Neuronal stem cell (in vitro differentiated cells): ENCODE measurements around the gene UBTF. TPM values are rescaled to one million over a fixed set of nuclear protein-coding genes. Genes with fewer than 3 reads are reported as not detected.
A peak's percentile ranks its signal among the peaks of the same experiment; 100 is the strongest.

Experiments
- DNase-seq: peaks from one replicate; pipeline ENCODE4 v3.0.0-alpha.2; 2013; ENCODE audit warnings: low spot score
- H2AFZ ChIP-seq: one replicate; pipeline ENCODE4 v1.6.1; 2013; ENCODE audit warnings: mild to moderate bottlenecking, low read length, inconsistent platforms
- H2AK5ac ChIP-seq: 2 replicates; pipeline ENCODE4 v1.6.1; 2013; ENCODE audit warnings: low read depth, mild to moderate bottlenecking, inconsistent platforms, low read length, moderate library complexity, mixed read lengths
- H2BK120ac ChIP-seq: 2 replicates; pipeline ENCODE4 v1.6.1; 2013; ENCODE audit warnings: low read depth, mild to moderate bottlenecking, inconsistent platforms, low read length, moderate library complexity, mixed read lengths
- H2BK12ac ChIP-seq: one replicate; pipeline ENCODE4 v1.6.1; 2013; ENCODE audit warnings: low read length, inconsistent platforms
- H2BK15ac ChIP-seq: 2 replicates; pipeline ENCODE4 v1.6.1; 2013; ENCODE audit warnings: mild to moderate bottlenecking, low read length, inconsistent platforms, mixed read lengths
- H2BK5ac ChIP-seq: one replicate; pipeline ENCODE4 v1.6.1; 2013; ENCODE audit warnings: inconsistent platforms, mild to moderate bottlenecking, low read length, moderate library complexity
- H3K14ac ChIP-seq: one replicate; pipeline ENCODE4 v1.6.1; 2013; ENCODE audit warnings: low read length, inconsistent platforms
- H3K18ac ChIP-seq: 2 replicates; pipeline ENCODE4 v1.6.1; 2013; ENCODE audit warnings: low read length, inconsistent platforms
- H3K23ac ChIP-seq: 2 replicates; pipeline ENCODE4 v1.6.1; 2013; ENCODE audit warnings: low read depth, mild to moderate bottlenecking, mixed read lengths, low read length, inconsistent platforms; ENCODE audit not compliant: poor library complexity
- H3K27ac ChIP-seq: replicated peaks from 3 replicates; pipeline ENCODE4 v1.5.1; 2013; ENCODE audit warnings: low read length, inconsistent platforms
- H3K27me3 ChIP-seq, 3 experiments: 2 replicates each; pipeline ENCODE4 v1.6.1; 2013; ENCODE audit warnings: low read length in 3 of 3, mild to moderate bottlenecking in 2 of 3, inconsistent platforms in 1 of 3, low read depth in 1 of 3, mixed read lengths in 1 of 3, moderate library complexity in 1 of 3; ENCODE audit not compliant: control insufficient read depth in 3 of 3, insufficient read depth in 3 of 3
- H3K36me3 ChIP-seq, 2 donors: replicated peaks in 1 of 2; 2 replicates each; pipeline ENCODE4 v1.6.1; 2013; ENCODE audit warnings: low read length in 2 of 2; ENCODE audit not compliant: control insufficient read depth in 2 of 2, insufficient read depth in 2 of 2
- H3K4ac ChIP-seq: 2 replicates; pipeline ENCODE4 v1.6.1; 2013; ENCODE audit warnings: inconsistent platforms, mild to moderate bottlenecking, low read length, moderate library complexity
- H3K4me1 ChIP-seq, 2 donors: 1 replicate in 1 of 2; 2 replicates in 1 of 2; pipeline ENCODE4 v1.6.1; 2013; ENCODE audit warnings: low read length in 2 of 2, low read depth in 1 of 2; ENCODE audit not compliant: control insufficient read depth in 2 of 2, insufficient read depth in 1 of 2
- H3K4me2 ChIP-seq: one replicate; pipeline ENCODE4 v1.6.1; 2013; ENCODE audit warnings: mild to moderate bottlenecking, low read length, inconsistent platforms; ENCODE audit not compliant: insufficient read depth, poor library complexity, severe bottlenecking
- H3K4me3 ChIP-seq, 2 donors: 2 replicates each; pipeline ENCODE4 v1.5.1; 2013; ENCODE audit warnings: low read length in 2 of 2, mild to moderate bottlenecking in 2 of 2, inconsistent platforms in 1 of 2, moderate library complexity in 1 of 2
- H3K79me1 ChIP-seq: one replicate; pipeline ENCODE4 v1.6.1; 2013; ENCODE audit warnings: low read depth, mild to moderate bottlenecking, inconsistent platforms, low read length, moderate library complexity
- H3K9ac ChIP-seq: one replicate; pipeline ENCODE4 v1.6.1; 2013; ENCODE audit warnings: mild to moderate bottlenecking, low read depth, low read length, inconsistent platforms; ENCODE audit not compliant: poor library complexity
- H3K9me3 ChIP-seq, 2 donors: replicated peaks in 1 of 2; 2 replicates each; pipeline versions ENCODE3 to v1.6.1; 2013; ENCODE audit warnings: low read length in 2 of 2, mild to moderate bottlenecking in 2 of 2, inconsistent platforms in 1 of 2, low read depth in 1 of 2, mixed read lengths in 1 of 2, moderate library complexity in 1 of 2; ENCODE audit not compliant: control insufficient read depth in 2 of 2, insufficient read depth in 1 of 2
- H4K8ac ChIP-seq: one replicate; pipeline ENCODE4 v1.6.1; 2013; ENCODE audit warnings: low read depth, mild to moderate bottlenecking, inconsistent platforms, low read length, moderate library complexity
- H4K91ac ChIP-seq: one replicate; pipeline ENCODE4 v1.6.1; 2013; ENCODE audit warnings: low read length, low read depth, mild to moderate bottlenecking, inconsistent platforms; ENCODE audit not compliant: poor library complexity
- WGBS, 2 donors: extraction: QIAGEN DNeasy Blood & Tissue Kit; methylation state at CpG; one replicate each; pipeline ENCODE4 v1.1.7; 2013; ENCODE audit warnings: missing lambda C conversion rate in 2 of 2, mixed read lengths in 1 of 2; ENCODE audit not compliant: insufficient read length in 2 of 2, insufficient replicate concordance in 1 of 2; ENCODE audit errors: extremely low coverage in 2 of 2; 5-methylcytosine and 5-hydroxymethylcytosine counted together
- polyA plus RNA-seq, 2 experiments: library from polyadenylated mRNA; stranded (reverse); fragments of 200-250 nt; gene quantifications; one replicate each; pipeline ENCODE4 v1.2.3, GENCODE V29; 2013

The UBTF gene
- polyA plus RNA-seq (2013, experiment 1 of 2) = 26.7 TPM
- 27.4 TPM for polyA plus RNA-seq (2013, experiment 2 of 2)

- H3K23ac ChIP-seq = peak within 1 kb of the TSS; percentile 50
- H2AK5ac ChIP-seq = peak within 1 kb of the TSS; percentile 96
- H3K4ac ChIP-seq = peak within 1 kb of the TSS; percentile 95
- peak within 1 kb of the TSS; percentile 95 for H3K14ac ChIP-seq
- H3K4me1 ChIP-seq = peaks cover 10 to 13% of the 10 kb centered on the region in 2 donors
- no peaks in the 10 kb centered on the region for H3K27me3 ChIP-seq
- H3K9me3 ChIP-seq = no peaks in the 10 kb centered on the region
- DNase-seq = peak; percentile 70
- H3K4me3 ChIP-seq = peak within 1 kb of the TSS; percentile 94 to 98
- peaks cover 21 to 31% of the 10 kb centered on the region in 2 donors for H3K36me3 ChIP-seq
- H2BK120ac ChIP-seq = no peak within 1 kb of the TSS
- peak within 1 kb of the TSS; percentile 90 for H2BK15ac ChIP-seq
- peak within 1 kb of the TSS; percentile 98 for H2BK5ac ChIP-seq
- peak within 1 kb of the TSS; percentile 91 for H3K27ac ChIP-seq
- peak within 1 kb of the TSS; percentile 69 for H3K4me2 ChIP-seq
- H3K79me1 ChIP-seq = peaks cover 12% of the 10 kb centered on the region
- H2BK12ac ChIP-seq = no peak within 1 kb of the TSS
- no peak within 1 kb of the TSS for H4K91ac ChIP-seq
- peak within 1 kb of the TSS; percentile 75 for H2AFZ ChIP-seq
- WGBS, 2 donors = no CpG with 5 or more reads among the region's 76 CpGs
- H3K18ac ChIP-seq = peak within 1 kb of the TSS; percentile 98
- H4K8ac ChIP-seq = peak within 1 kb of the TSS; percentile 6
- H3K9ac ChIP-seq = peak within 1 kb of the TSS; percentile 100
Observed at GRCh38 chr17:44219616-44220212, at the start of gene UBTF. UBTF (minus strand) TSS chr17:44219675; CDS start chr17:44218229, 1,446 bp downstream.

- Histone ChIP-seq H2BK5ac (peak overlapping the region; percentile 2), H3K18ac (peak overlapping the region; percentile 11), H3K23ac (no peak overlapping the region), H3K9me3 (no peaks in the 10 kb centered on the region), H3K79me1 (no peaks in the 10 kb centered on the region), H3K4me2 (no peak overlapping the region), H3K4me1 (peaks cover 0 to 7% of the 10 kb centered on the region in 2 donors), H2AK5ac (no peak overlapping the region), H3K36me3 (no peaks in the 10 kb centered on the region), H2BK12ac (no peak overlapping the region), H3K4ac (no peak overlapping the region), H4K8ac (no peak overlapping the region), H4K91ac (peak overlapping the region; percentile 3), H3K27ac (no peak overlapping the region), H3K9ac (no peak overlapping the region), H2AFZ (no peak overlapping the region), H2BK120ac (no peak overlapping the region), H2BK15ac (no peak overlapping the region), H3K27me3 (peaks cover 0 to 40% (median 0%) of the 10 kb centered on the region in 3 experiments), H3K4me3 (no peak overlapping the region), H3K14ac (no peak overlapping the region)
- no peak for DNase-seq
- WGBS, 2 donors = no CpG with 5 or more reads among the region's 11 CpGs
Observed at GRCh38 chr17:44268709-44269534, 49.4 kb upstream of the UBTF start.

- no peak within 1 kb of the TSS for H2BK120ac ChIP-seq
- peak within 1 kb of the TSS; percentile 2 for H2BK5ac ChIP-seq
- peaks cover 0 to 40% (median 0%) of the 10 kb centered on the region in 3 experiments for H3K27me3 ChIP-seq
- peak within 1 kb of the TSS; percentile 78 for H2AK5ac ChIP-seq
- peaks cover 0 to 3% of the 10 kb centered on the region in 2 donors for H3K4me1 ChIP-seq
- H3K23ac ChIP-seq = peak within 1 kb of the TSS; percentile 52
- H2AFZ ChIP-seq = no peak within 1 kb of the TSS
- H3K18ac ChIP-seq = peak within 1 kb of the TSS; percentile 11
- DNase-seq = no peak
- H3K27ac ChIP-seq = no peak within 1 kb of the TSS
- H4K91ac ChIP-seq = peak within 1 kb of the TSS; percentile 3
- WGBS, 2 donors = no CpG with 5 or more reads among the region's 14 CpGs
- H3K4me2 ChIP-seq = no peak within 1 kb of the TSS
- peak within 1 kb of the TSS in 1 of 2 donors; percentile 28 for H3K4me3 ChIP-seq
- H3K14ac ChIP-seq = no peak within 1 kb of the TSS
- H2BK12ac ChIP-seq = no peak within 1 kb of the TSS
- no peak within 1 kb of the TSS for H3K9ac ChIP-seq
- no peaks in the 10 kb centered on the region for H3K36me3 ChIP-seq
- H3K79me1 ChIP-seq = no peaks in the 10 kb centered on the region
- no peak within 1 kb of the TSS for H4K8ac ChIP-seq
- peak within 1 kb of the TSS; percentile 52 for H2BK15ac ChIP-seq
- H3K9me3 ChIP-seq = no peaks in the 10 kb centered on the region
- H3K4ac ChIP-seq = no peak within 1 kb of the TSS
Observed at GRCh38 chr17:44267818-44268490, 48.5 kb upstream of the UBTF start, which contains the start of gene SLC4A1. SLC4A1 (minus strand) TSS chr17:44268135; CDS start chr17:44262866, 5,269 bp downstream.
